ENCODE data around the gene FILIP1.

The FILIP1 gene

DNA sequence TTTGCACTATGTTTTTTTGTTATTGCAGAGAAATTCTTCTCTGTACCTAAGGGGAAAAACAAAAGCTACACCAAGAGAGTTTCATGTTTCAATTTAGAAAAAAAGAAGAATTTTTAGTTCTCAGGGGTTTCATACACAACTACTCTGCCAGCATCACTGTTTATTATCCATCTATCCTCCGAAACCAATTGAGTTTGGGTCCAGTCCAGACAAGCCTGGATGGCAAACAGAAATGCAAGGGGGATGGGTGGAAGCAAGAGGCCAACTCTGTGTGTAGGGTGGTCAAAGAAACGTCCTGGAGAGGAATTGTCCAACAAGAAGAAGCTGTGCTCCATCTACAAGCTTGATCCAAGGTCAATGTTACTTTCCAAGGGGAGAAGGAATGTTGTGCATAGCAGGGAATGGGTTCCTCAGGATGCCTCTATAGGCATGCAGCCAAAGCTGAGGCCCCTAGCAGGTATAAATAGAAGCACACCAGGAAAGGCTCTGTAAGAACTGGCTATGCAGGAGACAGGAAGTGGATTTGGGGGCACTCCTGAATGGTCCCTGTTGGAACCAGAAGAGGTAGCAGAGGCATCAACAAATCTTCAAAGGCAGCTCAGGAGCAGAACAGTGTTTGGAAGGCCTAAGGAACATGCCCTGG is 64.4 kb downstream of the FILIP1 start:
- no peak for DNase-seq (ENCODE audit: low read depth)
- H3K4me3 ChIP-seq (ENCODE audit: low read depth, low read length) = no peak overlapping the region
- TF ChIP-seq, protein P1, sequence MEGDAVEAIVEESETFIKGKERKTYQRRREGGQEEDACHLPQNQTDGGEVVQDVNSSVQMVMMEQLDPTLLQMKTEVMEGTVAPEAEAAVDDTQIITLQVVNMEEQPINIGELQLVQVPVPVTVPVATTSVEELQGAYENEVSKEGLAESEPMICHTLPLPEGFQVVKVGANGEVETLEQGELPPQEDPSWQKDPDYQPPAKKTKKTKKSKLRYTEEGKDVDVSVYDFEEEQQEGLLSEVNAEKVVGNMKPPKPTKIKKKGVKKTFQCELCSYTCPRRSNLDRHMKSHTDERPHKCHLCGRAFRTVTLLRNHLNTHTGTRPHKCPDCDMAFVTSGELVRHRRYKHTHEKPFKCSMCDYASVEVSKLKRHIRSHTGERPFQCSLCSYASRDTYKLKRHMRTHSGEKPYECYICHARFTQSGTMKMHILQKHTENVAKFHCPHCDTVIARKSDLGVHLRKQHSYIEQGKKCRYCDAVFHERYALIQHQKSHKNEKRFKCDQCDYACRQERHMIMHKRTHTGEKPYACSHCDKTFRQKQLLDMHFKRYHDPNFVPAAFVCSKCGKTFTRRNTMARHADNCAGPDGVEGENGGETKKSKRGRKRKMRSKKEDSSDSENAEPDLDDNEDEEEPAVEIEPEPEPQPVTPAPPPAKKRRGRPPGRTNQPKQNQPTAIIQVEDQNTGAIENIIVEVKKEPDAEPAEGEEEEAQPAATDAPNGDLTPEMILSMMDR (IDR thresholded peaks at IDR 0.05; ENCODE audit: low read depth, low read length, missing control alignments) = no peak
- in situ Hi-C loops (cut with HindIII; ENCODE audit: low sequenced_read_pairs) = loop anchor here (10.0 kb wide), 1 partner anchor 84 kb away; no protein-coding TSS in a partner anchor

DNA sequence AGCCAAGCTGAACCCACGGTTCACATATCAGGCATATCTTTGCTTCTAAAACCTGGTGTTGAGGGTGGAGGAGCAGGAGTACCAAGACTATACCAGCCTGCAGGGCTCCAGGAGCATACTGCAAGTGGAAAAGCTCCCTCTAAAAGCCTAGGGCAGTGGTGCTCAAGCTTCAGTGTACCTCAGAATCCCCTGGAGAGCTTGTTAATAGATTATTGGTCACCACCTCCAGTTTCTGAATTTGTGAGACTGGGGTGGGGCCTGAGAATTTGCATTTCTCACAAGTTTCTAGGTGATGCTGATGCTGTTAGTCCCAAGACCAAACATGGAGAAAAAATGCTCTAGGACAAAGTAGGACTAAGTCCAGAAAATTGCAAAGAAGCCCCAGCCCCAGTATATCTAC is 65.4 kb downstream of the FILIP1 start:
- DNase-seq (ENCODE audit: low read depth) = no peak
- no peak overlapping the region for H3K4me3 ChIP-seq (ENCODE audit: low read depth, low read length)
- TF ChIP-seq, protein P1 (IDR thresholded peaks at IDR 0.05; ENCODE audit: low read depth, low read length, missing control alignments) = no peak
- in situ Hi-C loops (cut with HindIII; ENCODE audit: low sequenced_read_pairs) = loop anchor here (10.0 kb wide), 1 partner anchor 83 kb away; no protein-coding TSS in a partner anchor

DNA sequence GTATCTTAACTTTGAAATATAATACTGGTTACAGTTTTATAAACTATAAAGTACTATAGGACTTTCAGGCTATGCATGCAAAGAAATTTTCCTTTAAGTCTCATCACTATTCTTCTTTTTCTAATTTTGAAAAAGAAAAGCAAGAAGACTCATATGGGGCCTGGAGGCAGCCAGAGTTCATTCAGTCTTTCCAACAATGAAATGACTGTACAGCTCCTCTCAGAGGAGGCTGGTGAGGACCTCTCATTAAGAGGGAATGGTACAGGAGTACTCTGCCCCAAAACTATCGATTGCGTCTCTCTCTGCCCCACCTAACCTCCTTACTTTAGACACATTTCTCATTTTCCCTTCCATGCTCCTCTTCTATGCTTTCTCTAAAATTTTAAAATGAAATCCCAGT is 66.3 kb downstream of the FILIP1 start:
- in situ Hi-C loops (cut with HindIII; ENCODE audit: low sequenced_read_pairs) = loop anchor here (10.0 kb wide), 1 partner anchor 83 kb away; no protein-coding TSS in a partner anchor
- DNase-seq (ENCODE audit: low read depth) = no peak
- TF ChIP-seq, protein P1 (IDR thresholded peaks at IDR 0.05; ENCODE audit: low read depth, low read length, missing control alignments) = no peak
- H3K4me3 ChIP-seq (ENCODE audit: low read depth, low read length) = no peak overlapping the region

DNA sequence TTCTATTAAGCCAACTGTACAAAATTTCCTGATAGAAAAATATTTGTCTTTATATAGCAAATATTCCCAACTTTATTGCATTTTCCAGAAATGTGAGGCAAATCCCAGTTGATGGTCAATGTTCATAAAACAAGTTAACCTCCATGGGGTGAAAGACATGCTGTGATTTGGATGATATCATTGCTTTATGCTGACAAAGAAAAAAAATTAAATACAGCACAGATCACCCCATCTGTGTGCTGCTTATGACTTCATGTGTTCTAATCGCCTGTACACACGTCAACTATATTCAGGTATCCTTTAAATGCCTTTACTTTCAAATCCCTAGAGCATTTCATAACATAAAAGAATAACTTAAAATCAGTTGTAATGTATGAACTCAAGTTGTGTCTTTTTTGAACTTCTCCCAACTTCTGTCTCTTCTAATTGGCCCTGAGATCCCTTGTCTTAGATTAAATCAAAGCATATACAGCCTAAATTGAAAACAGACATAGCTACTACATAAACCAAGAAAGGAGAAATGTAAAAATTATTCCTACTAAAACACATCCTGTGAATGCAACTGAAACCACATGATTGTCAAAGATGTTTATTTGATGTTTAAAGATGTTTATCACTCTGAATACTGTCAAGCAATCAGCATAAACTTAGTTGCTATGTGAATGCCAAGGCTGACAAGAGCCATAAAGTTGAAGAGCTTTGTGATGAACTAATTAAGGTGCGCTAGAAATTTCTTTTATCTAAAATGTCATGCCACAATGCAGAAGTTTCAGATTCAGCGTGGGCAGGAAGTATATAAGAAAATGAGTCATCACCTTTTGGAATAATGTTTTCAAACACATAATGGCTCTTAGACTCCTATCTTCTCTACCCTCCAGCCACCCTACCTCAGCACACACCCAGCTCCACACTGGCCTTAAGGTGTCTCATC is 68.7 kb downstream of the FILIP1 start:
- DNase-seq (ENCODE audit: low read depth) = no peak
- TF ChIP-seq, protein P1 (IDR thresholded peaks at IDR 0.05; ENCODE audit: low read depth, low read length, missing control alignments) = no peak
- H3K4me3 ChIP-seq (ENCODE audit: low read depth, low read length) = no peak overlapping the region
- in situ Hi-C loops (cut with HindIII; ENCODE audit: low sequenced_read_pairs) = loop anchor here (10.0 kb wide), 1 partner anchor 80 kb away; no protein-coding TSS in a partner anchor

- in situ Hi-C loops (cut with HindIII; ENCODE audit: low sequenced_read_pairs) = loop anchor here (10.0 kb wide), 1 partner anchor 79 kb away; no protein-coding TSS in a partner anchor
- TF ChIP-seq, protein P1 (IDR thresholded peaks at IDR 0.05; ENCODE audit: low read depth, low read length, missing control alignments) = no peak
- H3K4me3 ChIP-seq (ENCODE audit: low read depth, low read length) = no peak overlapping the region
- DNase-seq (ENCODE audit: low read depth) = no peak
Measured at GRCh38 chr6:75423386-75423785, 70.2 kb downstream of the FILIP1 start.

DNA sequence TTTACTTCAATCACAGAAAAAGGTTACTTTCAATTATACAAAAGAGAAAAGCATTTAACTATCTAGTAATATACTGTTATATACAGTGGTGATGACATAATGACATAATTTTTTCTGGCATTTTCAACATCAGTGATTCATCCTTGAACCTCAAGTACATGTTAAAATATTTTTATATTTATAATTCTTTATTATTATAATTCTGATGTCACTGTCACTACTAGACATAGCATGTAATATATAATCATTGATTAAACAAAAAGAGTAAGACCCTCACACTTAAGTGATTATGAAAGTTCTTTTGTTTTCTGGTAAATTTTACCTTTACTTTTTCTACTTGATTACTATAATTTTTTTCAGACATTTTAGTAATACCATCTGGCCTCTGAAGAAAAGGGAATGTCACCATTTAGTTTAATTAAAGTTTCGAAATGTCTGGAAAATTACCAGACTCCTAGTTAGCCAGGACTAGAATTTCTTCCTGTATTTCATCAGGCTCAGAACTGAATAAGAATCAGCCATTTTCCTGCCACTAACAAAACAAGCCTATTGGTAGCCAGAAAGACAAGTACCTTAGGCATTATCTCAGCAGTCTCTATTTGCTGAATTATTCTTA is 71.5 kb downstream of the FILIP1 start:
- no peak for DNase-seq (ENCODE audit: low read depth)
- no peak overlapping the region for H3K4me3 ChIP-seq (ENCODE audit: low read depth, low read length)
- TF ChIP-seq, protein P1 (IDR thresholded peaks at IDR 0.05; ENCODE audit: low read depth, low read length, missing control alignments) = no peak
- in situ Hi-C loops (cut with HindIII; ENCODE audit: low sequenced_read_pairs) = loop anchor here (10.0 kb wide), 1 partner anchor 77 kb away; no protein-coding TSS in a partner anchor
